Gastroesophageal sphincter (tissue), 3 donors: Measurements from ENCODE around the gene REM1.

Experiments
- POLR2A ChIP-seq, 2 donors: fragments of 450-650 bp; IDR thresholded peaks; one replicate each; pipeline ENCODE4 v1.6.1; 2017; ENCODE audit warnings: antibody characterized with exemption in 2 of 2, mild to moderate bottlenecking in 2 of 2, moderate library complexity in 1 of 2
- POLR2AphosphoS5 ChIP-seq: sonication (generic); formaldehyde crosslinking; IDR thresholded peaks from one replicate; pipeline ENCODE4 v1.6.1; 2017; ENCODE audit warnings: antibody characterized with exemption
- TF ChIP-seq, protein P1 (sequence below), 4 experiments: fragments of 200-600 bp in 2 of 4; fragments of 450-650 bp in 2 of 4; sonication (generic) in 1 of 4; IDR thresholded peaks; one replicate each; pipeline ENCODE4 v1.5.1; 2017 to 2019; ENCODE audit warnings: antibody characterized with exemption in 4 of 4, mild to moderate bottlenecking in 2 of 4, moderate library complexity in 2 of 4

DNA sequence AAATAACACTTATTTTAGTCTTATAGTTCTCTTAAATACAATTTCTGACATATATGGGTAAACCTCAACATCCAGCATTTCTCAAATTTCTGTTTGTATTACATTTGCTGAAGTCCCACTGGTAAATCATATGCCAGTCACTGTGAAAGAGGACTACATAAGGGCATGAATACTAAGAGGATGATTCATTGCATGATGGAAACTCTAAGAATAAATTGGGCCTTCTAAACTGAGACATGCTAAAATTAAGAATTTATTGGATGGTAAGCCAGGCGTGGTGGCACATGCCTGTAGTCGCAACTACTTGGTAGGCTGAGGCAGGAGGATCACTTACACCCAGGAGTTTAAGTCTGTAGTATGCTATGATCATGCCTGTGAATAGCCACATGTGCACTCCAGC is 22.5 kb upstream of the REM1 start:
- TF ChIP-seq, protein P1, sequence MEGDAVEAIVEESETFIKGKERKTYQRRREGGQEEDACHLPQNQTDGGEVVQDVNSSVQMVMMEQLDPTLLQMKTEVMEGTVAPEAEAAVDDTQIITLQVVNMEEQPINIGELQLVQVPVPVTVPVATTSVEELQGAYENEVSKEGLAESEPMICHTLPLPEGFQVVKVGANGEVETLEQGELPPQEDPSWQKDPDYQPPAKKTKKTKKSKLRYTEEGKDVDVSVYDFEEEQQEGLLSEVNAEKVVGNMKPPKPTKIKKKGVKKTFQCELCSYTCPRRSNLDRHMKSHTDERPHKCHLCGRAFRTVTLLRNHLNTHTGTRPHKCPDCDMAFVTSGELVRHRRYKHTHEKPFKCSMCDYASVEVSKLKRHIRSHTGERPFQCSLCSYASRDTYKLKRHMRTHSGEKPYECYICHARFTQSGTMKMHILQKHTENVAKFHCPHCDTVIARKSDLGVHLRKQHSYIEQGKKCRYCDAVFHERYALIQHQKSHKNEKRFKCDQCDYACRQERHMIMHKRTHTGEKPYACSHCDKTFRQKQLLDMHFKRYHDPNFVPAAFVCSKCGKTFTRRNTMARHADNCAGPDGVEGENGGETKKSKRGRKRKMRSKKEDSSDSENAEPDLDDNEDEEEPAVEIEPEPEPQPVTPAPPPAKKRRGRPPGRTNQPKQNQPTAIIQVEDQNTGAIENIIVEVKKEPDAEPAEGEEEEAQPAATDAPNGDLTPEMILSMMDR (IDR thresholded peaks at IDR 0.05), result no peak
- TF ChIP-seq POLR2A (IDR thresholded peaks at IDR 0.05), result no peak
- TF ChIP-seq POLR2AphosphoS5, result no peak
